Measurements from ENCODE around the gene NDUFC1. TPM values are rescaled to one million over a fixed set of nuclear protein-coding genes. Genes with fewer than 3 reads are reported as not detected.
"Not testable (repeated sequence)": the region's sequence is repeated elsewhere in the genome, so short reads cannot be mapped to it uniquely, and the experiment has no call there.

Gene NDUFC1
- total RNA-seq, 1 donor from 2014 or later: 16.5 TPM

DNA sequence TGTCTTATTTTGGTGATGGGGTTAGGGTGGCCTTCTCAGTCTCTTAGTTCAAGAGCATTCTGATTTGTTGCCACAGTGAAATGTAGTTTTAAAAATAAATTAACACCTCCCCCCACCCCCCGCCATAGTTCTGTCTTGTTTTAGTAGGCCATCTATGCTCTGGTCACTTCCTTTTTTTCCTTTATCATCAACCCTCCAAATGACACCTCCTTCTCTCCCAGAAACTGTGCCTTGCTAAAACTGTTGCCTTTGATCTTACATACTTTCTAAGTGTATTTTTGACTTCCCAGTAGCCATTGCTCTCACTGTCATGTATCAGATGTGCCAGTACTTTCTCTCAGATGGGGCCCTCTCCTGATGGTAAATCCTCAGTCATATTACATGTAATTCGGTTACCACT is 14.5 kb upstream of the NDUFC1 start:
- no peaks in the 10 kb centered on the region for H3K27me3 ChIP-seq
- intact Hi-C loops (cut with DNase I): no loop called here
- H3K4me3 ChIP-seq: no peak overlapping the region
- no peak for TF ChIP-seq POLR2A (IDR thresholded peaks at IDR 0.05)
- TF ChIP-seq POLR2AphosphoS5 (IDR thresholded peaks at IDR 0.05; ENCODE audit: insufficient read depth in 1 of 2, low read depth in 1 of 2): no peak
- TF ChIP-seq, protein P1, sequence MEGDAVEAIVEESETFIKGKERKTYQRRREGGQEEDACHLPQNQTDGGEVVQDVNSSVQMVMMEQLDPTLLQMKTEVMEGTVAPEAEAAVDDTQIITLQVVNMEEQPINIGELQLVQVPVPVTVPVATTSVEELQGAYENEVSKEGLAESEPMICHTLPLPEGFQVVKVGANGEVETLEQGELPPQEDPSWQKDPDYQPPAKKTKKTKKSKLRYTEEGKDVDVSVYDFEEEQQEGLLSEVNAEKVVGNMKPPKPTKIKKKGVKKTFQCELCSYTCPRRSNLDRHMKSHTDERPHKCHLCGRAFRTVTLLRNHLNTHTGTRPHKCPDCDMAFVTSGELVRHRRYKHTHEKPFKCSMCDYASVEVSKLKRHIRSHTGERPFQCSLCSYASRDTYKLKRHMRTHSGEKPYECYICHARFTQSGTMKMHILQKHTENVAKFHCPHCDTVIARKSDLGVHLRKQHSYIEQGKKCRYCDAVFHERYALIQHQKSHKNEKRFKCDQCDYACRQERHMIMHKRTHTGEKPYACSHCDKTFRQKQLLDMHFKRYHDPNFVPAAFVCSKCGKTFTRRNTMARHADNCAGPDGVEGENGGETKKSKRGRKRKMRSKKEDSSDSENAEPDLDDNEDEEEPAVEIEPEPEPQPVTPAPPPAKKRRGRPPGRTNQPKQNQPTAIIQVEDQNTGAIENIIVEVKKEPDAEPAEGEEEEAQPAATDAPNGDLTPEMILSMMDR (IDR thresholded peaks at IDR 0.05): no peak
- DNase-seq (ENCODE audit: extremely low spot score in 2 of 2): no peak
- no peaks in the 10 kb centered on the region for H3K36me3 ChIP-seq
- no peak overlapping the region for H3K27ac ChIP-seq
- H3K9me3 ChIP-seq: no peaks in the 10 kb centered on the region
- H3K4me1 ChIP-seq: peaks cover 33% of the 10 kb centered on the region

DNA sequence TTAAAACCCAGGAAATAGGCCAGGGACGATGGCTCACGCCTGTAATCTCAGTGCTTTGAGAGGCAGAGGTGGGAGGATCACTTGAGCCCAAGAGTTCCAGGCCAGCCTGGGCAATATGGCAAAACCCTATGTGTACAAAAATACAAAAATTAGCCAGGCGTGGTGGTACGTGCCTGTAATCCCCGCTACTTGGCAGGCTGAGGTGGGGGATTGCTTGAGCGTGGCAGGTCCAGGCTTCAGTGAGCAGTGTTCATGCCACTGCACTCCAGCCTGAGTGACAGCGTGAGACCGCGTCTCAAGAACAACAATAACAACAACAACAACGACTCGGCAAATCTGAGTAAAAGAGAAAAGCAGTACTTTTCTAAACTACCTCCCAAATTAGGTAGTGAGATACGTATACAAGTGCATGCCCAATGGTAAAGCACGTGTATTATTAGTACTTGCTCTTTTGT is 13.0 kb upstream of the NDUFC1 start:
- peaks cover 42% of the 10 kb centered on the region for H3K4me1 ChIP-seq
- H3K4me3 ChIP-seq: no peak overlapping the region

DNA sequence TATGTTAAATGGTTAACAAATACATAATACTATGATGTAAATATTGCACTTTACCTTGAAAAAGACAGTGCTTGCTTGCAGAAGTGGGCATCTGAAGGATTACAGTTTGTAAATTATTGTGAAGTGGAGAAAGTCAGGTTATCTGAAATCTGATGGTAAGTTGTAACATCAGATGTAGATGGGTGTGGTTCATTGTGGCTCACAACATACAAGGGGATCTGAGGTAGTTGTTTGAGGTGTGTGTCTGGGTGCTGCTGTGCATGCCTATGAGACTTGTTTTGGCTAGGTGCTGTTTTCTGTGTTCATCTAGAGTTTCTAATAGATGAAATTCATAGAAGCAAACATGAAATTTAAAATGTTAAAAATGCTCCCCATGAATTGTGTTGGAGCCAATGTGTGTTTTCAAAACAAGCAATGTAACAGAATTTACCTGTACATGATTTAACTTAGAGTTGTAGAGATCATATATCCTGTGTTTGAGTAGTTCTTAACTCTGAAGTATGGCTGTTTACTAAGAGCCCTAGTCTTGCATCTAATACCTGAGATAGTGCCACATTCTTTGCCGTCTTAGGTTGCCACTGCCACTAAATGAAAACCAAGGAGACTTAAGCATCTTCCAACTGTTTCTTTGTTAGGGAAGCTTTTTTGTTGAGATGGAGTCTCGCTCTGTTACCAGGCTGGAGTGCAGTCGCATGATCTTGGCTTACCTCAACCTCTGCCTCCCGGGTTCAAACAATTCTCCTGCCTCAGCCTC is 11.9 kb upstream of the NDUFC1 start:
- no peak overlapping the region for H3K27ac ChIP-seq
- H3K4me3 ChIP-seq: no peak overlapping the region
- intact Hi-C loops (cut with DNase I): no loop called here
- no peaks in the 10 kb centered on the region for H3K9me3 ChIP-seq
- no peak for DNase-seq (ENCODE audit: extremely low spot score in 2 of 2)
- H3K4me1 ChIP-seq: peaks cover 42% of the 10 kb centered on the region
- TF ChIP-seq POLR2AphosphoS5 (IDR thresholded peaks at IDR 0.05; ENCODE audit: insufficient read depth in 1 of 2, low read depth in 1 of 2): no peak
- TF ChIP-seq, protein P1 (IDR thresholded peaks at IDR 0.05): no peak
- TF ChIP-seq POLR2A (IDR thresholded peaks at IDR 0.05): no peak
- no peaks in the 10 kb centered on the region for H3K36me3 ChIP-seq
- H3K27me3 ChIP-seq: no peaks in the 10 kb centered on the region

More for the DNA sequence above, 13.0 kb upstream of the NDUFC1 start:
- no peak for TF ChIP-seq POLR2A (IDR thresholded peaks at IDR 0.05)
- TF ChIP-seq POLR2AphosphoS5 (IDR thresholded peaks at IDR 0.05; ENCODE audit: insufficient read depth in 1 of 2, low read depth in 1 of 2): no peak
- intact Hi-C loops (cut with DNase I): no loop called here
- DNase-seq (ENCODE audit: extremely low spot score in 2 of 2): no peak
- Histone ChIP-seq H3K36me3 (no peaks in the 10 kb centered on the region), H3K27ac (no peak overlapping the region), H3K27me3 (no peaks in the 10 kb centered on the region), H3K9me3 (no peaks in the 10 kb centered on the region)

DNA sequence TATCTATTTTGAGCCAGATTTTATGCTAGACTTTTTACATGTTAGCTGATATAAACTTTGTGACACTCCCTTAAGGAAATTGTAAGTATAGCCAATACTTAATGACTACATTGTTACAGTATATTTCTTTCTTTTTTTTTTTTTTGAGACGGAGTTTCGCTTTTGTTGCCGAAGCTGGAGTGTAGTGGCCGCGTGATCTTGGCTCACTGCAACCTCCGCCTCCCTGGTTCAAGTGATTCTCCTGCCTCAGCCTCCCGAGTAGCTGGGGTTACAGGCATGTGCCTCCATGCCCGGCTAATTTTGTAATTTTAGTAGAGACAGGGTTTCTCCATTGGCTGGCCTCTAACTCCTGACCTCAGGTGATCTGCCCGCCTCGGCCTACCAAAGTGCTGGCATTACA is 11.1 kb upstream of the NDUFC1 start:
- H3K27me3 ChIP-seq; H3K4me3 ChIP-seq; H3K27ac ChIP-seq; H3K9me3 ChIP-seq; DNase-seq (ENCODE audit: extremely low spot score in 2 of 2); H3K36me3 ChIP-seq; intact Hi-C loops (cut with DNase I): not testable (repeated sequence)
- H3K4me1 ChIP-seq: peaks cover 42% of the 10 kb centered on the region

DNA sequence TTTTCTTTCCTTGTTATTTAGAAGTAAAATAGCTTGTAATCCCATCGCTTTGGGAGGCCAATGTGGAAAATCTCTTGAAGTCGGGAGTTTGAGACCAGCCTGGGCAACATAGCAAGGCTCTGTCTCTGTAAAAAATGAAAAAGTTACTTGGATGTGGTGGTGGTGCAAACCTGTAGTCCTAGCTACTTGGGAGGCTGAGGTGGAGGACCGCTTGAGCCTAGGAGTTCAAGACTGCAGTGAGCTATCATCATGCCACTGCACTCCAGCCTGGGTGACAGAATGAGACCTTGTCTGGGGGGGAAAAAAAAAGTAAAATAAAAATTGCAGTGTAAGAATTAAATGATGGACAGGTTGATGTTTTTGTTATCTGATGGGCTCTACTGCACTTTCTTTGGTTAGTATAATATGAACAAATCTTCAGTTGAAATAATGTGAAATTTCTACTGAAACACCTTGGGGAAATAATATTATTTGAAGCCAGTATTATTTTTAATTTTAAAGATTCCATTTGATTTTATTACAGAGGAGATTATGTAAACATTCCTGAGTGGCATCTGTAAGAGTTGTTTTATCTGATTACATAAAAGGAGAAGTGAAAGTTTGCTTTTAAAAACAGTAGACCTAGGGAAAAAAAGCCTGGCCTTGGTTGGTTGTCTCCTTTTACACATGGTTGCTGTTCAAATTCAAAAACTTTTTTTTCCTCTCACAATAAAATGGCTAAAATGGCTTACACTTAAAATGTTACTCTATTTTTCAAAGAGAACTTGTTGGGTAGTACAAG is 10.5 kb upstream of the NDUFC1 start:
- Histone ChIP-seq H3K4me1 (peaks cover 42% of the 10 kb centered on the region), H3K9me3 (no peaks in the 10 kb centered on the region), H3K27ac (no peak overlapping the region), H3K36me3 (peaks cover 0 to 3% of the 10 kb centered on the region in 2 donors), H3K27me3 (no peaks in the 10 kb centered on the region), H3K4me3 (no peak overlapping the region)
- intact Hi-C loops (cut with DNase I): no loop called here
- TF ChIP-seq POLR2AphosphoS5 (IDR thresholded peaks at IDR 0.05; ENCODE audit: insufficient read depth in 1 of 2, low read depth in 1 of 2) (no peak), POLR2A (IDR thresholded peaks at IDR 0.05) (no peak)
- TF ChIP-seq, protein P1 (IDR thresholded peaks at IDR 0.05): no peak
- no peak for DNase-seq (ENCODE audit: extremely low spot score in 2 of 2)

DNA sequence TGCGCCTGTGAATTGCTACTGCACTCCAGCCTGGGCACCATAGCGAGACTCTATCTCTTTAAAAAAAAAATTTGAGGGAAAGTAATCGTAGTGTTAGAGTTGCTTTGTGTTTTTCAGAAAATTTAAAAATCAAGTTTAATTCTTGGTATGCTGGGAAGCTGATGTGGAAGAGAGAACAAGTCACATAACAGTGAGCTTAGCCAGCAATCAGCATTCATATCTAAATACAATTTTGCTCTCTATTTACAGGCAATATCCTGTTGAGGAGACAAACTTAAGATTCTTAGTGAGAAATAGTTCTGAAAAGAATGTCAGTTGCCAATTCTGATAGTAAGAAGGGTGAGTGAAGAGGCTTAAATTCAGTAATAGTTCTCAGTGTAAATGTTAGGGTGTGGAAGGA is 9.6 kb upstream of the NDUFC1 start:
- intact Hi-C loops (cut with DNase I): no loop called here
- no peak overlapping the region for H3K27ac ChIP-seq
- no peaks in the 10 kb centered on the region for H3K9me3 ChIP-seq
- DNase-seq (ENCODE audit: extremely low spot score in 2 of 2): no peak
- no peak for TF ChIP-seq POLR2A (IDR thresholded peaks at IDR 0.05)
- TF ChIP-seq, protein P1 (IDR thresholded peaks at IDR 0.05): no peak
- TF ChIP-seq POLR2AphosphoS5 (IDR thresholded peaks at IDR 0.05; ENCODE audit: insufficient read depth in 1 of 2, low read depth in 1 of 2): no peak
- H3K4me1 ChIP-seq: peaks cover 47% of the 10 kb centered on the region
- H3K4me3 ChIP-seq: no peak overlapping the region
- no peaks in the 10 kb centered on the region for H3K27me3 ChIP-seq
- peaks cover 0 to 8% of the 10 kb centered on the region in 2 donors for H3K36me3 ChIP-seq
